SIG-M5 treated with dmso at 0.1 percent for 504 hours (cell line): ENCODE measurements around the gene DMAP1.

Source experiments
- DNase-seq: peaks from one replicate; lab custom pipeline; 2025; ENCODE audit not compliant: unreplicated experiment; lab: John Stamatoyannopoulos, UW

The DMAP1 gene

GRCh38 chr1:44228218-44228617 lies 14.9 kb downstream of the DMAP1 start:
- DNase-seq: no peak

- DNase-seq: no peak
Measured at GRCh38 chr1:44229435-44230167, 16.3 kb downstream of the DMAP1 start.

GRCh38 chr1:44230796-44231195 lies 17.5 kb downstream of the DMAP1 start:
- no peak for DNase-seq

- no peak for DNase-seq
Measured at GRCh38 chr1:44233593-44233992, 20.3 kb downstream of the DMAP1 start.

GRCh38 chr1:44235808-44236207 lies 22.5 kb downstream of the DMAP1 start:
- no peak for DNase-seq

- no peak for DNase-seq
Measured at GRCh38 chr1:44236490-44237272, 23.4 kb downstream of the DMAP1 start.

GRCh38 chr1:44237721-44238457 lies 24.6 kb downstream of the DMAP1 start:
- no peak for DNase-seq

GRCh38 chr1:44238660-44239059 lies 25.4 kb downstream of the DMAP1 start:
- DNase-seq: no peak

GRCh38 chr1:44239331-44239960 lies 26.2 kb downstream of the DMAP1 start:
- no peak for DNase-seq

- no peak for DNase-seq
Measured at GRCh38 chr1:44239961-44240371, 26.7 kb downstream of the DMAP1 start.

GRCh38 chr1:44240802-44241671 lies 27.8 kb downstream of the DMAP1 start:
- DNase-seq: no peak

GRCh38 chr1:44242746-44243145 lies 29.5 kb downstream of the DMAP1 start:
- no peak for DNase-seq

- DNase-seq: no peak
Measured at GRCh38 chr1:44243782-44244495, 30.7 kb downstream of the DMAP1 start.

- no peak for DNase-seq
Measured at GRCh38 chr1:44244986-44245385, 31.7 kb downstream of the DMAP1 start.

- DNase-seq: no peak
Measured at GRCh38 chr1:44246806-44247205, 33.5 kb downstream of the DMAP1 start.

- no peak for DNase-seq
Measured at GRCh38 chr1:44249543-44249942, 36.3 kb downstream of the DMAP1 start.

GRCh38 chr1:44250068-44250781 lies 37.0 kb downstream of the DMAP1 start:
- DNase-seq: no peak

- no peak for DNase-seq
Measured at GRCh38 chr1:44251486-44251885, 38.2 kb downstream of the DMAP1 start.
